NOMO-1 (cell line): ENCODE measurements around the gene TTC33.

Source experiments
- DNase-seq, 2 experiments: peaks; one replicate each; lab custom pipeline; 2025; ENCODE audit not compliant: unreplicated experiment in 2 of 2; lab: John Stamatoyannopoulos, UW

Gene TTC33

DNA sequence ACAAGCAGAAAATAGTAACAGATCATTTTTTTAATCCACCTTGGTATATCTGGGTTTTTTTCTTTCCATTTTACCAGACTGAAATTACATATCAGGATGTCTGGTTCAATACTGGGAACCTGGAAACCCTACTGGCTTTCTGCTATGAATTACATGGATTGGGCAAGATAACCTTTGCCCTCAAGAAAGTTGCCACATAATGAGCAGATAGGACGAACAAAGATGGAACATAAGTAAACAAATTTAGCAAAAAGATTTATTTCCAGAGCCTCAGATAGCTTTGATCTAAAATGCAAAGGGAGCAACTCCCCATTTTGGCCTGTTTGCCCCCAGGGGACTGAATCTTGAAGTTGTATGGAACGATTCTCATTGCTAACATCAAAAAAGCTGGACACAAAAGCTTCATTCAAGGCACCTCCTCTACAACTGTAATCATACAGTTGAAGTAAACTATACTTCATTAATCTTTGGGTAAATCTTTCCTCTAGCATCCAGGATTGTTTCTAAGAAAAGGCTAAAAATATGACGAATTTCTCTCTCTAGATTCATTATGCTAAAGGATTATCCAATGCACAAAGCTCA, 207.7 kb downstream of the TTC33 start:
- peak in 1 of 2 experiments; percentile 34 for DNase-seq

DNA sequence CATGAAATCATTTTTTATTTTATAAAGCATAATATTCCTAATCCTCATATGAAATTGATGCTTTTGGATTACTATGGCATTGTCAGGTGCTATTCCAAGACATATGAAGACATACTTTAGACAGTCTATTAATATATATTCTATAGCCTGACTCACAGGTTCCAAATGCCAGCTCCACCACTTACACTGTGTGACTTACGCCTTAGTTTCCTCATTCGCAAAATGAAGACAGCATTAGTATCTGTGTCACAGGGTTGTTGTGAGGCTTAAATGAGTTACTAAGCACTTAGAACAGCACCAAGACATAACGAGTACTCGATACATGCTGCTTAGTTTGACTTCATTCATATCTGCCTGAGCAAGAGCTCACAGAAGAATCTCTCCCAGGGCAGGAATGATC, 208.2 kb downstream of the TTC33 start:
- no peak for DNase-seq

DNA sequence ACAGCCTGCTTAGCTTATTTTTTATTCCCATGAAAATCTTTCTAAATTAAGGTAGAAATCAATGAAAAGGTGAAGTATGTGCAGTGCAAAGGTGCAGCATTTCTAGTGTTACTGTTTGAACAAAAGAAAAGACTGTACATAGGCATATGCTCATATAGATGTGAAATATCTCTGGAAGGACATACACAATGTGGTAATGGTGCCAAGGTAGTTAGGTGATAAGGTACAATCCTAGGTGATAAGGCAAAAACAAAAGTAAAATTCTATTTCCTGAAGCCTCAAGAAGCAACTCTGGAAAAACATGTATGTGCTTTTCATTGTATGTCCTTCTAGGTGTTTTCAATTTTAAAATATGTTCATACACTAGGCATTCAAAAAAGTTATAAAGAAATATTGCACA, 215.5 kb downstream of the TTC33 start:
- DNase-seq = no peak

DNA sequence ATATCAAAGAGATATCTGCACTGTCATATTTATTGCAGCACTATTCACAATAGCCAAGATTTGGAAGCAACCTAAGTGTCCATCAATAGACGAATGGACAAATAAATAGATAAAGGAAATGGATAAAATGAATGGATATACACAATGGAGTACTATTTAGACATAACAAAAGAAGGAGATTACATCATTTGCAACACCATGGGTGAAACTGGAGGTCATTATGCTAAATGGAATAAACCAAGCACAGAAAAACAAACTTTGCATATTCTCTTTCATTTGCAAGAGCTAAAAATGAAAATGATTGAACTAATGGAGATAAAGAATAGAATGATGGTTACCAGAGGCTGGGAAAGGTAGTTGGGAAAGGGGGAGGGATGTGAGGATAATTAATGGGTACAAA, 231.1 kb downstream of the TTC33 start:
- DNase-seq = no peak

DNA sequence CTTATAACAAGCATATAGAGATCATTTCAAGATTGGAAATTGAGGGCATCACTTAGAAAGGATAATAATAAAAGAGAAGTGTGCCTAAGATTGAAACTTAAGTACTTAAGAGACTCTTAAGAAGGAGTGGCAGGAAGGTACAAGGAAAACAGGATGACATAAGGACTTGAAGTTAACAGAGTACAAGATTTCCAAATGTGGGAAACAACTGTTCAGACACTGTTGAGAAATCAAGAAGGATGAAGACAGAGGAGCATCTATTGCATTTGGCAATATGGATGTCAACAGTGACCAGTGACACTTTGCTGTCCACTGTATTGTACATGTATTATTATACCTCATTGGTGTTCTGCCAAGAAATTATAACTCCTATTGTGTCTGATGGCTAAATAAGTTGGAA, 233.8 kb downstream of the TTC33 start:
- no peak for DNase-seq

DNA sequence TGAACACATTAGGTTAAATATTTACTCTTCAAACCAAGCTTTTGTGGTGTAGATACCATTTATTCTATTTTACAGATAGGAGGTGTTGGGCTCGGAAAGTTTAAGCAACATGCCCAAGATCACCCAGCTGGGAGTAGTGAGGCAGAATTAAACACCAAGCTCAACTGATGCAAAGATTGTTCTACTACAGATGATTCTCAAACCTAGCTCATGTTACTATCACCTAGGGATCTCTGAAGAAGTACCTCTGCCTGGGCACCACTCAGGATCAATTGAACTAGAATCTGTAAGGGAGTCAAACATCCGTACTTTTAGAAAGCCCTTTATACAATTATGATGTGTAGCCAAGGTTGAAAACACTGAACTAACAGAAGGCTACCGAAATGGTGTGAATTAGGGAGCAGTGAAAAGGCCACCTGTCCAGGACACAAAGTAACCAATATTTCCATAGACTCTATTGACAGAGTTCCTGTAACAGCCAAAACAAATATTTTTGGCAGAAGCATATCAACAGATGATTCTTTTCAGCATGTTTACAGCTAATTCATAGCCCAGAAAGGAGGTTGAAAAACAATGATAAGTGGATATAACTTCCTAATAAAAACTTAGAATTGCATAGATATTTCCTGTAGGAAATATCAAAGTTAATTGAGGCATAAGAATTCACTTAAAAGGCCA, 234.5 kb downstream of the TTC33 start:
- no peak for DNase-seq

DNA sequence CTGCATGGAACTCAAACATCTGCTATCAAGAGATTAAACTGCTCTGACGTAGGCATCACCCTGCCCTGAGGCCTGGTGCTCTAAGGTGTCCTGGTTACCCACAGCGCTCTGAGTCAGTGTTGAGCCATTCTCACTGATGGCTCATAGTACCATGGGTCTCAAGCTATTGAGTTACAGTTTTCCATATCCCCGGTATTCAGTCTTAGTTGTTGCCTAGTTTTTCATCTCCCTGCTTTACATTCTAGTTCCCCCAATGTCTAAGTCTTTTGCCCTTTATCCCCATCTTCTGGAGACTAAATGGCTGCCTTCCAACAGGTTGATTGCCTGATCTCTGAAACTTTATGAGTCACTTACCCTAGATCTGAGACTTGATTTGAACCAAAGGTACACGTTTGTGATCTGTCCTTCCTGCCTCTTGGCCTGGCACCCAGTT, 237.3 kb downstream of the TTC33 start:
- DNase-seq = no peak

DNA sequence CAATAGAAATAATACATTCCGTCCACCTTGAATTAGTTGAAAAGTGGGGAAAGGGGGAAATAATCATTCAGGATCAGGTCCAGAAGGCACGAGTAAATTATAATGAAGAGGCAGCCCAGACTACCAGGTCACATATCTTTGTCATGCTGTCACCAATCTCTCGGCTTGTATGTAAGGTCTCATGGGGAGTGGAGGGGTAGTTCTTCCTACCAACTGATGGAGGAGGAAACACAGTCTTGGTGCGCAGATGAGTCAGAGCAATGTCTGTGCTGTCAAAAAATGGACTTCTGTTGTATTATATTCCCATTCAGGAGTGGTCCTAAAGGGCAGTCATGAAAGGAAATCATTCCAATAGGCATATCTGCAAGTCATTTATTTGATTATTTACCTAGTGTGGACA, 240.3 kb downstream of the TTC33 start:
- no peak for DNase-seq

DNA sequence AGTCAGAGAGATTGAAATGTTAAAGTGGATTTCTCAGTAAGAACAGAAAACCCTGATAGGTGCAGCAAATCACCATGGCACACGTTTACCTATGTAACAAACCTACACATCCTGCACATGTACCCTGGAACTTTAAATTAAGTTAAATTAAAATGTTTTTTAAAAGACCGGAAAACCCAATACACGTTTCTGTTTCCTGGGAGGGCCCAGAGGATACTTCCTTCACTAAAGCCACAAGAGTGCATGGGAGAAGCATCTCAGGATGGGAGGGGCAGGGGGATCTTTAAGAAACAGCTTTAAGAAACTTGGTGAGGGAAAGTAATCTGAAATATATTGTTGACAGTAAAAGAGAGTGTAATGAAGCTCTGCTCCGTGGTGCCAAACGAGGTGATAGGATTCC, 240.8 kb downstream of the TTC33 start:
- no peak for DNase-seq

DNA sequence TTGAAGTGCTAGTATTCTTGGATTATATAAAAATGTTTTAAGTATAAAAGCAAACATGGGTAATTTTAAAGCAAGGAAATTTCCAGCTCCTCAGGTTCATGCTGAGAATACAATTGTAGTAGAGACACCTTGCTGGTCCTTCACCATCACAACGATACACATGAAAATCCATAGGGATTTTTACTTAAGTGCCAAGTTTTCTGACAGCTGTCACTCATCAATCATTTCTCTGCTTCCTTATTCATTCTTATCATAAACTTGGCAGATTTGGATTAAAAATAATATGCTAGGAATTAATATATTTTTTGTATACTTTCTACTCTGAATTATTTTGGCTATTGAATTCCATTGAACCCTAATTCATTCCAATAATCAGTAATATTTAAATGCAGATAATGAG, 244.0 kb downstream of the TTC33 start:
- no peak for DNase-seq

DNA sequence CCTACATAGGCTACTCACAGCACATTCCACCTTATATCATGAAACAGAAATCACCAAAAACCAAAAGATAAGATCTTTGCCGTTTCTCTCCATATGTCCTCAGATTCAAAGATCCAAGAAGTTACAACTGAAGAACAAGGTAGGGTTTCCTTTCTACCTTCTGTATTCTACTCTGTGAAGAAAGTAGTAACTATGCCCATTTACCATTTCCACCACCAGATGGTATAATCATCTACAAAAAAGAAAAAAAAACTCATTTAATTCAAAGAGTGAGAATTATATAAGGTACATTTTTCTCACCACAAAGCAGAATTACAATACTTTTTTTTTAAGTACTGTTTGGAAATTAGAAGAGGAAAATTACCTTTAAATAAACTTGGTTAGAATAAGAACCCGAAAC, 248.7 kb downstream of the TTC33 start:
- peak in 1 of 2 experiments; percentile 38 for DNase-seq

DNA sequence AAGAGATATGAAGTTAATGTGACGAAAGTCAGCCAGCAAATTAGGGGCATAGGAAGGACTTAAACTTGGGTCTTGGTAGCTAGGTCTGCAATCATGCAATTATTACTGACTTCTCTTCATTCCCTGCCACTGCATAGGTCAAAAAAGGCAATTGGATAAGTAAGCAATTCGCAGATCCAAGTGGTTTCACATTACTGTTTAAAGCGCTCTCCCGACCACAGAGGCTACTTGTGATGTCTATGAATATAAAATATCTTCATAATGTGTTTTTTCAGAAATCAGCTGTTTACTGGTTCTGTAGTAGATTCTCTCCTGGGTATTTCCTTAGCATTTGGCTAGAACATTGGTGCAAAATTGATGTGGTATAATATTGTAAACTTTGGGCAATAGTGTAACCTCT, 250.7 kb downstream of the TTC33 start:
- no peak for DNase-seq

DNA sequence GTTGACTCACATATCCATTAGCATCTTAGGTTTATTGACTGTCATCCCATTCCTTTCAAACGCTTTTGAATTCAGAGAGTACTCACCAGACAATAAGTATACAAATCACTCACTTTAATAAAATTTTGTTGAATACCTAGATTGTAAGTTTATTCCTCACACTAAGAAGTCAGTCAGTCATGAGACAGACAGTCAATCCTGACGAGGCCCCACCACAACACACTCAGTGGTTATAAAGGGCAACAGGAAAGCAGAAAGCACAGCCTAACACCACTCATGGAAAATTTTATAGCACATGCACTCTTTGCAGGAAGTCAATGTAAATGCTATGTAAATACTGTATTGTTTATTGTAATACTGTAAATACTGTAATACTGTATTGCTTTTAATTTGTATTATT, 252.3 kb downstream of the TTC33 start:
- peak in 1 of 2 experiments; percentile 32 for DNase-seq

DNA sequence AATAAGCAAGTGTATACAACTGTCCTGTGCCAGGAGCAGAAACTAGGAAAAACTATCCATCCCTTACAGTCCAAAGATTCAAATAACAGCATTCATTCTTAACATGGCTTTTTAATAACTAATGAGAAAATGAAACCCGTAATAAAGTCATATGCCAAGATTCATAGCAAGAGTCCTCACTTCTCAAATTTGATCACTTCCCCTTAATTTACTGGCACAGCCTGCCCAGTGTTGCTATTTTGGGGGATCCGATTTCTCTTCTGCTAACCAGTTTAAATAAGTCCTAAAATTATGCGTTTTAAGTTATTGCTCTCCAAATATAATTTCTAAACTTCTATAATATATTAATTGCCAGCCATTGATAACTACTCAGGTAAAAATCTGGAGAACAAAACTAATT, 253.0 kb downstream of the TTC33 start:
- DNase-seq = peak; percentile 85 to 98

DNA sequence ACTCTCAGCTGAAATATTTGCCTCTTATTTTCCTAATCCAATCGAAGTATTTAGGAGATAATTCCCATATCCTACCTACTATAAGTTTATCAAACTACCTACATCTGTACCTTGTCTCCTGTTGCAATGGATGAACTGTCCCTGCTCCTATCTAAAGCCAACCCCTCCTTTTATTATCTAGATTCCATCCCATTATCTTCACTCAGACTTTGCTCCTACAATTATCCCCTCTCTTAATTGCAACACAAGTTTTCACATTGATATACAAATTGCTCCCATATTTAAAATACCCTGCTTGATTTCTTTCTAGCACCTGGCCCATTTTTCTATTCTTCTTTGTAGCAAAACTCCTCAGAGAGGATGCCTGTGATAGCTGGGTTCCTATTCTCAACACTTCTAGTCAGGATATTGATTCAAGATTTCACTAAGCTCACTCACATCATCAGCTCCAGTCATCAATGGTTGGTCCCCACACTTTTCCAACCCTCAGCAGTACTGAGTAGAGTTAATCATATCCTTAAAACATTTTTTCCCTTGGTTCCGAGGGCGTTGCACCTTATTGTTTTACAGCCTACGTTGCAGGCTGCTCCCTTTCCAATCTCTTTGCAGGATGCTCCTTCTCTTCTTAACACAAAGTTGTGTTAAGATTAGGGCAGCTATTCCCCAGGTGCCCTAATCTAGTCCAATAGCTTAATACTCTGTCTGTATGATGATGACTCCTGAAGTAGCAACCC, 253.9 kb downstream of the TTC33 start:
- DNase-seq = no peak

DNA sequence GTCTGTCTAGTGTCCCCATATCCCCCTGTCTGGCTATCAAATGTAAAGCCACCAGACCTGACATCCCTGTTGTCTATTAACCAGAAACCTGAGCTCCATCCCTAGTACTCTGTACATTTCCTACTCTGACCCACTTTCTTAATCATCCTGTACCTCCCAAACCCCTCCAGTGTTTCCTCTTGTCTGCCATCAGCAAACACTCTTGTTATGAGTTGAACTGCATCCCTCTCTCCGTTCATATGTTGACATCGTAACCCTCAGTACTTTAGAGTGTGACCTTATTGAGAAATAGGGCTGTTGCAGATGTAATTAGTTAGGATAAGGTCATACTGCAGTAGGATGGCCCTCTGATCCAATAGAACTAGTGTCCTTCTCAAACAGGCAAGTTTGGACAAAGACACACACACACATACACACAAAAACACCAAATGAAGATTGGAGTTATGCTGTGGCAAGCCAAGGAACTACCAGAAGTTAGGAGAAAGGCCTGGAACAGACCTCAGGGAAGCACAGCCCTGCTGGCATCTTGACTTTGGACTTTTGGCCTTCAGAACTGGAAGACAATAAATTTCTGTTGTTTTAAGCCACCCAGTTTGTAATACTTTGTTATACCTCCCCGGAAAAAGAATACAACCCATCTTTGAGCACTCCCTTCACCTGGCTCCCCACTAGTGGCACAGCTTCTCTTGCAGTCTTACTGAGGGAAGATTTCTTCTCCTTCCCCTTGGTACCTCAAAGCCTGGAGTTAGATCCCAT, 256.1 kb downstream of the TTC33 start:
- peak in 1 of 2 experiments; percentile 62 for DNase-seq

DNA sequence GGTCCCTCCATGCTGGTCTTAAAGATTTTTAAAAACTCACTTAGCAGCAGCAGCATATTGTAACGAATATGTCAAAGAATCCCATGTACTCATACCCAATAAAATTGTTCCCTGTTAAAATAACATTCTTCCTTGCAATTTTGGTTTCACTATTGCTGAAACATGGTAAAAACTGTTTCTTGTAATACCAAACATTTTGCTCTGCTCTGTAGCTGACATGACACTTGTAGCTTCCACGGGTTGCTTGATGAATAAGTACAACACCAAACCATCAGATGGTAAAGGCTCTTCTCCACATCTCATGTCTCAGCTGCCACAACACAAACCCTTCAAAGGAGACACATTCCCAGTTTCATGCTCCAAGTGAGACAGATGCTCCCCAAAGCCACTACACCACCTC, 256.8 kb downstream of the TTC33 start:
- DNase-seq = no peak

DNA sequence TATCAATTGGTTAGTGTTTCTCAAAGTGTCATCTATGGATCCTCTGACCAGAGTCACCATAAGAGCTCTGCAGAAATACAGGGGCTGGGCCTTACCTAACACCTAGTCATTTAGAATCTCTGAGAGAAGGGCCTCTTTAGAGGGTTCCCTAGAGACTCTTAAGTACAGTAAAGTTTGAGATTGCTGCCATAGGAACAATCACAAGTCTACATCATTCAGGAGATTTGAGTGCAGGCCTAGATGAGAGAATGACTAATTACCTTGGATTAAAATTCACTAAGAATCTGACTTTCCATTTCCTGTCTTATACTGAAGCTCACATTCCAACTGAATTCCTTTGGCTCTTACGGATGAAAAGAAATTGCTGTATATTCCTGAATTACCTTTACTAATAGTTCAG, 258.2 kb downstream of the TTC33 start:
- DNase-seq = no peak

DNA sequence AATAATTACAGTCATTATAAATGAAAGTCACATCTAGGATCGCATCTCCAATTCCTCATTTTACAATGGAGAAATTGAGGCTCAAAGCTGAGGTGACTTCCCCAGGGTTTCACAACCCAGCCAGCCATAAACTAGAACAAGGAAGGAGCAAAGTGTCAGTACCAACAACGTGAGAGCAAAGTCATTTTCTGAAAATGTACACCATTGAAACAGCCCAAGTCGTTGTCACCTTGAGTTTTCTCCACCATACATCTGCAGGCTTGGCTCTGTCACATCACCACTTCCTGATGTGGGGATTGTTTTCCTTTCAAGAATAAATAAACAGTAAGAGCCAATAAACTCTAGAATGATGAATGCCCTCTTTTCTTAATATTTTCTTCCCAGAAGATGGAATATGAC, 260.5 kb downstream of the TTC33 start:
- DNase-seq = peak; percentile 48 to 62

DNA sequence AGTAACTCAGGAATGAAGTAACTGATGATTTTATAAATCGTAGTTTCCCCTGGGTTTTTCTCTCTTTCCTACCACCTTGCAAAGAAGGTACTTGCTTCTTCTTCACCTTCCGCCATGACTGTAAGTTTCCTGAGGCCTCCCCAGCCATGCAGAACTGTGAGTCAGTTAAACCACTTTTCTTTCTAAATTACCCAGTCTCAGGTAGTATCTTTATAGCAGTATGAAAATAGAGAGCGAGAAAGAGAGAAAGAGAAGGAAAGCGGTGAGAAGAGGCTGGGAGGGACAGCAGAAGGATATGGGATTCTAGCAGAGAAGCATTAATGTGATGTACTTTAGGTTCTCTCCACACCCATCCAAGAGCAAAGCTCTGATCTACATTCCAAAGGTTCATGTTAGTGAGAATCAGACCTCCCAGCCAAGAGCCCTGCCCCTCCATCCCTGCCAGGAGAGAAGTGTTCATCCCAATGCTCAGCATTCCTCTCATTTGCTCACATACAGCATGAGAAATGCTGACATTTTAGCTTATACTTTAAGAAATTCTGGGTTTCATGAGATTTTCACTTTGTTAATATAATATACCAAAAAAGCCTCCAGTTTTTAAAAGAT, 261.0 kb downstream of the TTC33 start:
- no peak for DNase-seq

DNA sequence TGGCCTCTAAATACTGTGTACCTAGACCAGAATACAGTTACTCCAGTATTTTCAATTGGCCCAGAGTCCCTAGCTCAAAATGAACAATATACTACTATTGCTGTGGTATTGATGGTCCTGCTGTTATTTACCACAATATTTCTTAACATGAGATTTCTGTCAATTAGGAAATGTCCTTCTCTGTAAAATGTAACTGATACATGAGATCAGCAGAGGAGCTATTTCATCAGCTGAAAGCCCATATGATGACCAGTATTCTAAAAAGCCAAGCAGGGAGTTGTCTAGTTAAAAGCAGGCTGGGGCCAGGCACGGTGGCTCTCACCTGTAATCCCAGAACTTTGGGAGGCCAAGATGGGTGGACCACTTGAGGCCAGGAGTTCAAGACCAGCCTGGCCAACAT, 263.7 kb downstream of the TTC33 start:
- peak; percentile 54 to 76 for DNase-seq
